Epithelial cell of proximal tubule (primary cell): Measurements from ENCODE around the gene UBE2N. TPM values are rescaled to one million over a fixed set of nuclear protein-coding genes. Genes with fewer than 3 reads are reported as not detected.
A peak's percentile ranks its signal among the peaks of the same experiment; 100 is the strongest.
"Not testable (repeated sequence)": the region's sequence is repeated elsewhere in the genome, so short reads cannot be mapped to it uniquely, and the experiment has no call there.

Source experiments
- DNase-seq: peaks from one replicate; pipeline ENCODE4 v3.0.0-alpha.2; 2011; ENCODE audit warnings: low read depth
- H3K4me3 ChIP-seq: 2 replicates; pipeline ENCODE4 v1.5.1; 2011; ENCODE audit warnings: low read depth, mild to moderate bottlenecking, low read length
- total RNA-seq: library from RNA; depleted of rRNA; stranded (reverse); fragments of >200 nt; gene quantifications from 2 replicates; pipeline ENCODE4 v1.2.3, GENCODE V29; 2015
- TF ChIP-seq, protein P1 (sequence below): conservative IDR thresholded peaks from 2 replicates; pipeline ENCODE4 v1.5.1; 2012; ENCODE audit warnings: low read depth, mild to moderate bottlenecking, low read length

The UBE2N gene
- total RNA-seq, 1 donor from 2014 or later, result 127 TPM

DNA sequence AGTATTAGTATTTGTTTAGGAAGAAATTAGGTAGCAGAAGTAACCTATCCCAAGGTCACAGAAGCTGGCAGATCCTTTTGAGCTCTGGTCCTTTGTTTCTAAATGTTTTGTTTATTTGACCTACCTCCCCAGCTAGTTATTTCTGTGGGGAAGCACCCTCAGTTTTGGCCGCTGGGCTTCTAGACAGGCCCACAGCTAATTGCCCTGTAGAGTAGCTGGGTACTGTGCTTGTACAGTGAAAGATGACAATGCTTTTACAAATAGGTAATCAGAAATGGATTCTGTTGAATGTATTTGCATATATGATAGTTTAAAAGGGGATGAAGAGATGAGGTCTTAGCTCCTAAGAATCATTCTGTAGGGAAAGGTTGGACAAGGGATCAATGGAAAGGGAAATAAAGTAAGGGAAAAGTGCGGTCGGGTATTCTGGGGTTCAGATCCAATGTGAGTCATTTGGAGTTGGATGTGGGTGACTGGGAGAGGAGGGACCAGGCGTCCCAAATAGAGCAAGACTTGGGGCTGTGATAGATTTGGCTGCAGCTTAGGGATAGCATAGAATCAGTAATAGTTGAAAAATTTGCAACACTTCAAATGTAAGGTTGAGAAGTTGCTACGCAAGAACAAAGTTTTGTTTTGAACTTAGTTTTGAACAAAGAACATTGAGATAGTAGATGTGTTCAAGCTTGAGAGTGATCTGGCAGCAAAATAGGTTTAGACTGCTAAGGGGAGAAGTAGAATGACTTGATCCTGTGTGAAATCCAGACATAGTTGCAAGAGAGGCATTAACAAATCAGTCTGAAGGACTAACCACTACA, 60.4 kb downstream of the UBE2N start:
- TF ChIP-seq, protein P1, sequence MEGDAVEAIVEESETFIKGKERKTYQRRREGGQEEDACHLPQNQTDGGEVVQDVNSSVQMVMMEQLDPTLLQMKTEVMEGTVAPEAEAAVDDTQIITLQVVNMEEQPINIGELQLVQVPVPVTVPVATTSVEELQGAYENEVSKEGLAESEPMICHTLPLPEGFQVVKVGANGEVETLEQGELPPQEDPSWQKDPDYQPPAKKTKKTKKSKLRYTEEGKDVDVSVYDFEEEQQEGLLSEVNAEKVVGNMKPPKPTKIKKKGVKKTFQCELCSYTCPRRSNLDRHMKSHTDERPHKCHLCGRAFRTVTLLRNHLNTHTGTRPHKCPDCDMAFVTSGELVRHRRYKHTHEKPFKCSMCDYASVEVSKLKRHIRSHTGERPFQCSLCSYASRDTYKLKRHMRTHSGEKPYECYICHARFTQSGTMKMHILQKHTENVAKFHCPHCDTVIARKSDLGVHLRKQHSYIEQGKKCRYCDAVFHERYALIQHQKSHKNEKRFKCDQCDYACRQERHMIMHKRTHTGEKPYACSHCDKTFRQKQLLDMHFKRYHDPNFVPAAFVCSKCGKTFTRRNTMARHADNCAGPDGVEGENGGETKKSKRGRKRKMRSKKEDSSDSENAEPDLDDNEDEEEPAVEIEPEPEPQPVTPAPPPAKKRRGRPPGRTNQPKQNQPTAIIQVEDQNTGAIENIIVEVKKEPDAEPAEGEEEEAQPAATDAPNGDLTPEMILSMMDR, result no peak
- DNase-seq, result no peak
- peak overlapping the region; percentile 87 for H3K4me3 ChIP-seq

DNA sequence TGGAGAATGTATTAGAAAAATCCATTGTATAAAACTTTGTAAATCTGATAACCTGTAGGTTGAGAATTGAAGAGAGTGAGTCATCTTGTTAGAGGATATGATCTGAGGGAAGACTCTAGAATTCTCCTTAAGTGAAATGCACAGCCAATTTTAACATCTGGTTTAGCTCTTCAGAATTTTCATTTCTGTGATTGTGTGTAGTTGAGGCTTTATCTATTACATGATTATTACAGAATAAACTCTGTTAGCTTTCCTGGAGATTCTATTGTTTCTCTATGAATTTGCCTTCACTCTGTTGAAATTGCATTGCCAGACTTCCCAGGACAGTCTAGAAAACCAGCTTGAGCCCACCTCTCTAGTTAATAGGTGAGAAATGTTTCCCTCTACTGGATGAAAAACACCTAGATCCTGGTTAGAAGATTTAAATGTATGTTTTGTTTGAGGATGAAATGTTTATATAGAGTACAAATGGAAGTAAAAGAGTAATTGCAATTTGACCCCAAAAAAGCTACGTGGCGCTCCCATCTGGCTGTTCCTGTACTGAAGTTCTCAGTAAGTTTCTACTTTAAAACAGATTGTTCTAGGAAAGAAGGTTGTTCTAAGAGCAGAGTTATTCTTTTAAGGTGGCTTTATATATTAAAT, 61.1 kb downstream of the UBE2N start:
- TF ChIP-seq, protein P1, result peak; percentile 45
- peak overlapping the region; percentile 87 for H3K4me3 ChIP-seq
- DNase-seq, result no peak

DNA sequence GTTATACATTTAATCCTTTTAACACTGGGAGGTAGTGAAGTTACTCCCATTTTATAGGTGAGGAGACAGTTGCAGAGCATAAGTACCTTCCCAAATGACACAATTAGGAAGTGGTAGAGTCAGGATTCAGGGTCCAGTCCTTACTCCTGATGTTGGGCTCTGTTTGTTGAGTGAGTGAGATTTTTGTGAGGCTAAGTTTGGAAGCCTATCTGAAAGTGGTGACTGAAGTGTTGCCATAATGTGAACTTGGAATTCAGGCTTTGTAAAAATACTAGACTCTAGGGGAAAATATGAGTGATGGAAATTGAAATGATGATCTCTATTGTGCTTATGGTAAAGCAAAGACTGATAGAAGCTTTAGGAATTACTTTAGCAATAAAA, 61.8 kb downstream of the UBE2N start:
- TF ChIP-seq, protein P1, result no peak
- peak overlapping the region; percentile 87 for H3K4me3 ChIP-seq
- DNase-seq, result no peak

DNA sequence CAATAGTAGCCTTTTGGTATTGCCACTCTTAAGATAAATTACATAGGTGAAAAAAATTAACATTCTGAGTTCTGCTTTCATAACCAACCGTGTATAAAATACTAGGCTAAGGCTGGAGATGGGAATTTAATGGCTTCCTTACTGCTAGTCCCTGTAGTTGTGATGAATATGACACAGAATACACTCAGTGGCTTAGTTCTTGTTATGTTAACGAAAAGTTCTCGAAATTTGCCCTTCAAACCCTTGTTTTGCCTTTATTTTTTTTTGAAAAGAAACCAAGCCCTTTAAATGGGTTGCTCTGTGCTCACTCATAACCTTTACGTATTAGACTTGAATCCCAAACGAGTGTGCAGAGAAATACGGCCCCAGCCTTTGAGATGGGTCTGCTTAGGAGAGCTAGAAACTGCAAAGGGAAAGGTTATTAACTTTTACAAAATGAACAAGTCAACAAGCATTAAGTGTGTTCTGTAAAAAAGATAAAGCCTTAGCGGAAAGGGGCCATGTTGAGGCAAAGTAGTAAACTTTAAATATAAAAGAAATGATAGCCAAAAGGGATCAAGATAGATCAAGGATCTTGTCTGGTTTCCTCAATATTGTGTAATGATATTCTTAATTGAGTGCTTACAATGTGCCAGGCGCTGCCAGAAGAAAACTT, 62.3 kb downstream of the UBE2N start:
- peak overlapping the region; percentile 87 for H3K4me3 ChIP-seq
- no peak for DNase-seq
- TF ChIP-seq, protein P1, result no peak

DNA sequence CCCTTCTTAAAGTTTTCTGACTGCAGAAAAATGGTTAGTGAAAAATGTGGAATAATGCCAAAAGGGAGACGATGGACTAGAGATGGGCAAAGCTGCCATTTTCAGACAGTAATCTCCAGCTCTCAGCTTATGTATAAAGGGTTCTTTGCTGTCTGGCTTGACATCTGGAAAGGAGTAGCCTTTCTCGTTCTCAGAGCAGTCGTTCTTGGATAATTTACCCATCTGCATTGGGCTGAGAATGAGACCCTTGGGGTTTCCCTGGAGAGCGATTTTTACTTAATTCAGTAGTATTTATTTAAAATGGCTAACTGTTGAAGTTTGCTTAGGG, 62.8 kb downstream of the UBE2N start:
- H3K4me3 ChIP-seq, result peak overlapping the region; percentile 87
- TF ChIP-seq, protein P1, result no peak
- DNase-seq, result no peak

DNA sequence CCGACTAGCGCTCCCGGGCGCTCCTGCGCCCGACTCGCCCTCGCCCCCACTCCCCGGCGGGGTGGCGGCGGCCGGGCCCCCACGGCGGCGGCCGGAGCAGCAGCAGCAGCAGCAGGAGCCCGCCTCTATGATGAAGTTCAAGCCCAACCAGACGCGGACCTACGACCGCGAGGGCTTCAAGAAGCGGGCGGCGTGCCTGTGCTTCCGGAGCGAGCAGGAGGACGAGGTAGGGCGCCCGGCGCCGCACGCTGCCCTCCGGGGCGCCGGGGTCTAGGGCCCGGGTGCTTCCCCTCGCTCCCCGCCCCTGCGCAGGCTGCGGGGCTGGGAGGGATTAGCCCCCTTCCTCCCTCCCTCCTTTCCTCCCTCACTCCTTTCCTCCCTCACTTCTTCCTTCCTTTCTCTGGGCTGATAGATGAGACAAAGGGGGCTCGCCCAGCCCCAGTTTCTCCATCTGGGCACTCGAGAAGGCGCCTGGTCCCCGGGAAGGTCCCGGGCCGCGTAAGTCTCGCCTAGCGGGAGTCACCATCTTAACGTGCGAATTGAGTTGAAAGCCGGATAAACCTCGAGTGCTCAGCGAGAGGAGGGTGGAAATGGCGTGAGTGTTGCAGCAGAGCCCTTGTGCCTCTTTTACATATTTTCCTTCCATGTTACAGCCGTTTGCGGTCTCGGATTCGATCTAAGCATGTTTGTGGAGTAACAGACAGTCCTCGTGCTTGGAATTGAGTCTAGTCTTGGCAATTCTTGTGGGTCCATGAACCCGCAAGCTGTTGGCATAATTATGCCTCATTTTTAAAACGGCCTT, 63.4 kb downstream of the UBE2N start:
- H3K4me3 ChIP-seq, result peak overlapping the region; percentile 87
- not testable (repeated sequence) for DNase-seq
